HCT116 (cell line): ENCODE results near the gene TBX4. TPM values are rescaled to one million over a fixed set of nuclear protein-coding genes. Genes with fewer than 3 reads are reported as not detected.

Source experiments
- ATAC-seq: fragments of 200-7000 bp; cut with Tn5 transposase; 2 replicates; pipeline ENCODE4 v1.9.1; 2020; ENCODE audit warnings: mild to moderate bottlenecking, moderate library complexity
- BruUV-seq: library from RNA; stranded (reverse); fragments of 400-500 nt; replicated peaks from 2 replicates; lab custom pipeline; 2021; lab: Mats Ljungman, UMichigan
- CTCF ChIA-PET: fragments of 300-600 bp; sonication (Branson Sonifier 250); formaldehyde crosslinking; loops from one replicate; lab custom pipeline; 2021; ENCODE audit warnings: antibody characterized with exemption; lab: Charles Lee
- POLR2A ChIA-PET: fragments of 300-600, 350-600 bp; sonication (Branson Sonifier 250); formaldehyde crosslinking; loops from one replicate; lab custom pipeline; 2021; ENCODE audit warnings: antibody characterized with exemption; lab: Charles Lee
- RAD21 ChIA-PET, 2 experiments: fragments of 300-600 bp; sonication (Branson Sonifier 250); formaldehyde crosslinking; loops; one replicate each; lab custom pipeline; 2023; ENCODE audit warnings: low total read pairs in 2 of 2; ENCODE audit not compliant: uncharacterized antibody in 2 of 2, unreplicated experiment in 2 of 2, low non-redundant PET in 1 of 2; lab: Charles Lee
- DNase-seq: peaks from one replicate; pipeline ENCODE4 v3.0.0-alpha.2; 2010; ENCODE audit warnings: low read depth, low spot score
- H2AFZ ChIP-seq: fragments of 200-600 bp; shearing (Covaris generic), sonication (generic); 2 replicates; pipeline ENCODE4 v1.6.1; 2017; ENCODE audit warnings: low read depth, mixed run types, mixed read lengths, antibody characterized with exemption, low read length; ENCODE audit not compliant: poor library complexity, severe bottlenecking
- H3K27ac ChIP-seq: 2 replicates; pipeline ENCODE4 v1.5.1; 2012; ENCODE audit warnings: low read depth, low read length
- H3K27me3 ChIP-seq: fragments of 200-600 bp; sonication (generic); 2 replicates; pipeline ENCODE4 v1.6.1; 2016; ENCODE audit warnings: mixed run types, low read length, mixed read lengths; ENCODE audit not compliant: insufficient read depth
- H3K36me3 ChIP-seq, 2 experiments: fragments of 200-500 bp in 1 of 2; fragments of 200-600 bp in 1 of 2; sonication (Bioruptor generic) in 1 of 2; sonication (generic) in 1 of 2; 2 replicates each; pipeline versions ENCODE4 v1.5.1 to v1.6.1; 2014 to 2016; ENCODE audit warnings: low read length in 2 of 2, inconsistent platforms in 1 of 2, mixed read lengths in 1 of 2, mixed run types in 1 of 2; ENCODE audit not compliant: insufficient read depth in 2 of 2, control insufficient read depth in 1 of 2
- H3K4me1 ChIP-seq, 2 experiments: fragments of 200-600 bp in 1 of 2; sonication (generic) in 1 of 2; 2 replicates each; pipeline versions ENCODE4 v1.5.1 to v1.6.1; 2012 to 2017; ENCODE audit warnings: low read length in 2 of 2, inconsistent platforms in 1 of 2, mild to moderate bottlenecking in 1 of 2, mixed read lengths in 1 of 2, mixed run types in 1 of 2, moderate library complexity in 1 of 2; ENCODE audit not compliant: insufficient read depth in 2 of 2, control insufficient read depth in 1 of 2
- H3K4me2 ChIP-seq: fragments of 200-600 bp; sonication (generic); 2 replicates; pipeline ENCODE4 v1.6.1; 2017; ENCODE audit warnings: mixed run types, low read length, mixed read lengths
- H3K4me3 ChIP-seq, 2 experiments: fragments of 200-600 bp in 1 of 2; sonication (generic) in 1 of 2; replicated peaks in 1 of 2; 2 replicates each; pipeline ENCODE4 v1.5.1; 2011 to 2016; ENCODE audit warnings: low read length in 2 of 2, control low read depth in 1 of 2, low read depth in 1 of 2, mild to moderate bottlenecking in 1 of 2, mixed read lengths in 1 of 2, mixed run types in 1 of 2
- H3K79me2 ChIP-seq: fragments of 200-600 bp; sonication (generic); 2 replicates; pipeline ENCODE4 v1.6.1; 2017; ENCODE audit warnings: mild to moderate bottlenecking, mixed run types, low read length, moderate library complexity, mixed read lengths; ENCODE audit not compliant: insufficient read depth
- H3K9ac ChIP-seq: fragments of 200-600 bp; sonication (generic); 2 replicates; pipeline ENCODE4 v1.6.1; 2016; ENCODE audit warnings: low read length, mixed read lengths
- H3K9me2 ChIP-seq: fragments of 200-600 bp; sonication (generic), shearing (Covaris generic); 2 replicates; pipeline ENCODE4 v1.6.1; 2017; ENCODE audit warnings: mixed run types, mild to moderate bottlenecking, moderate library complexity; ENCODE audit not compliant: insufficient read depth
- H3K9me3 ChIP-seq, 2 experiments: fragments of 200-500 bp in 1 of 2; fragments of 200-600 bp in 1 of 2; sonication (Bioruptor generic) in 1 of 2; sonication (generic) in 1 of 2; 2 replicates each; pipeline ENCODE4 v1.6.1; 2014 to 2017; ENCODE audit warnings: low read length in 2 of 2, mixed read lengths in 2 of 2, inconsistent platforms in 1 of 2, low read depth in 1 of 2, mild to moderate bottlenecking in 1 of 2, mixed run types in 1 of 2, moderate library complexity in 1 of 2; ENCODE audit not compliant: control insufficient read depth in 1 of 2, insufficient read depth in 1 of 2
- H4K20me1 ChIP-seq: fragments of 200-600 bp; sonication (generic), shearing (Covaris generic); 2 replicates; pipeline ENCODE4 v1.6.1; 2017; ENCODE audit warnings: mixed run types, mild to moderate bottlenecking, moderate library complexity; ENCODE audit not compliant: insufficient read depth
- ATF3 ChIP-seq: IDR thresholded peaks from 2 replicates; pipeline ENCODE4 v1.6.1; 2012
- EZH2 ChIP-seq: fragments of 200-600 bp; sonication (generic); IDR thresholded peaks from 2 replicates; pipeline ENCODE4 v1.6.1; 2017; ENCODE audit warnings: antibody characterized with exemption, mixed run types
- EZH2phosphoT487 ChIP-seq: fragments of 200-600 bp; IDR thresholded peaks from 2 replicates; pipeline ENCODE4 v1.6.1; 2018; ENCODE audit warnings: antibody characterized with exemption, borderline replicate concordance
- FOSL1 ChIP-seq: IDR thresholded peaks from 2 replicates; pipeline ENCODE4 v1.6.1; 2012; ENCODE audit warnings: low read depth
- POLR2AphosphoS5 ChIP-seq: IDR thresholded peaks from 2 replicates; pipeline ENCODE4 v1.6.1; 2011; ENCODE audit warnings: mild to moderate bottlenecking, low read depth, low read length, moderate library complexity
- RAD21 ChIP-seq: IDR thresholded peaks from 2 replicates; pipeline ENCODE4 v1.6.1; 2012; ENCODE audit warnings: low read depth, mild to moderate bottlenecking
- REST ChIP-seq: IDR thresholded peaks from 2 replicates; pipeline ENCODE4 v1.6.1; 2012; ENCODE audit warnings: low read depth
- SRF ChIP-seq: IDR thresholded peaks from 2 replicates; pipeline ENCODE4 v1.6.1; 2012; ENCODE audit warnings: low read depth
- YY1 ChIP-seq: IDR thresholded peaks from 2 replicates; pipeline ENCODE4 v1.6.1; 2011; ENCODE audit warnings: low read length, low read depth, moderate library complexity, mild to moderate bottlenecking; ENCODE audit not compliant: insufficient replicate concordance; ENCODE audit errors: extremely low read depth
- ZBTB33 ChIP-seq: IDR thresholded peaks from 2 replicates; pipeline ENCODE4 v1.6.1; 2011; ENCODE audit warnings: mild to moderate bottlenecking, low read length, moderate library complexity; ENCODE audit not compliant: insufficient replicate concordance; ENCODE audit errors: extremely low read depth
- ZNF274 ChIP-seq: fragments of 200-500 bp; sonication (Bioruptor generic); IDR thresholded peaks from 2 replicates; pipeline ENCODE4 v1.6.1; 2014; ENCODE audit warnings: mild to moderate bottlenecking, low read depth, low read length, inconsistent platforms
- intact Hi-C: fragments of 100-400 bp; cut with micrococcal nuclease; formaldehyde crosslinking; loops from 2 replicates; pipeline ENCODE4 v1.10.0; 2022
- total RNA-seq: library from RNA; stranded (reverse); gene quantifications from one replicate; pipeline ENCODE4 v1.2.1, GENCODE V29; 2021; ENCODE audit not compliant: unreplicated experiment

The TBX4 gene
- total RNA-seq, 1 experiment from 2014 or later = 0.27 TPM

- no peak for TF ChIP-seq REST
These were observed 16.2 kb downstream of the TBX4 start (continued) for GRCh38 chr17:61468263-61468907.

- no peak for ATAC-seq
- ChIA-PET CTCF (no interaction called here), RAD21 (no interaction called here), POLR2A (no interaction called here)
- H3K36me3 ChIP-seq = no peaks in the 10 kb centered on the region
- H3K27me3 ChIP-seq = no peaks in the 10 kb centered on the region
- BruUV-seq = no TSS peak
- intact Hi-C loops = no loop called here
- no peak overlapping the region for H2AFZ ChIP-seq
- H3K4me1 ChIP-seq = peaks cover 18 to 26% of the 10 kb centered on the region in 2 experiments
- H3K79me2 ChIP-seq = no peaks in the 10 kb centered on the region
- H3K4me2 ChIP-seq = no peak overlapping the region
- H3K4me3 ChIP-seq = no peak overlapping the region
- no peak for DNase-seq
- no peaks in the 10 kb centered on the region for H3K9me2 ChIP-seq
- no peak overlapping the region for H3K27ac ChIP-seq
- H3K9ac ChIP-seq = no peak overlapping the region
- no peaks in the 10 kb centered on the region for H4K20me1 ChIP-seq
- H3K9me3 ChIP-seq = no peaks in the 10 kb centered on the region
- TF ChIP-seq POLR2AphosphoS5 (no peak), ATF3 (no peak), YY1 (no peak), EZH2phosphoT487 (no peak), SRF (no peak), ZNF274 (no peak), EZH2 (no peak), ZBTB33 (no peak), FOSL1 (no peak), RAD21 (no peak)
These were observed 17.3 kb downstream of the TBX4 start for GRCh38 chr17:61469474-61469873.
